Vagina (tissue), 2 donors: ENCODE data around the gene RSPH1.

Experiments used
- POLR2A ChIP-seq, 2 donors: fragments of 450-650 bp; IDR thresholded peaks; one replicate each; pipeline ENCODE4 v1.6.1; 2017; ENCODE audit warnings: antibody characterized with exemption in 2 of 2, mild to moderate bottlenecking in 2 of 2, moderate library complexity in 2 of 2
- POLR2AphosphoS5 ChIP-seq, 2 donors: sonication (generic); formaldehyde crosslinking; IDR thresholded peaks; one replicate each; pipeline ENCODE4 v1.9.0; 2017; ENCODE audit warnings: antibody characterized with exemption in 2 of 2, mild to moderate bottlenecking in 2 of 2, low read depth in 1 of 2; ENCODE audit not compliant: insufficient read depth in 1 of 2
- TF ChIP-seq, protein P1 (sequence below), 3 experiments: fragments of 450-650 bp in 2 of 3; fragments of 200-600 bp in 1 of 3; sonication (generic) in 1 of 3; IDR thresholded peaks; one replicate each; pipeline ENCODE4 v1.5.1; 2017 to 2019; ENCODE audit warnings: antibody characterized with exemption in 3 of 3, mild to moderate bottlenecking in 2 of 3, moderate library complexity in 2 of 3

DNA sequence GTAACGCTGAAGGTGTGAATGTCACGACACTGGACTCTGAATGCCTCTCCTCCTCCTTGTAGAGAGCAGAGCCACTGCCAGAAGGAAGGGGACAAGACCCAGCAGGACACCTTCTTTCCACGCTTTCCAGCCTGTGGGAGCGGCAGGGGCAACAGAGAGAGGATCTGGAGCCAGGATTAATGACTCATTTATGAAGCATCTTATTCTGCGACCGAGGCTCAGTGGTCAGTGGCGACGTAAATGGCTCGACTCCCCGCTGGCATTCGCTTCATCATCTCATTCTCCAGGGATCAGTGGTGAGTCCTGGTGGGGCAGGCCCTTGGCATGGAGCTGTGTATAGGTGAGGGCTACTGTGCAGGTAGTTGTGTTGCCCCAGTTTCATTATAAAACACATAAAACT lies 22.2 kb upstream of the RSPH1 start:
- no peak for TF ChIP-seq POLR2AphosphoS5 (IDR thresholded peaks at IDR 0.05; ENCODE audit: insufficient read depth in 1 of 2, low read depth in 1 of 2)
- TF ChIP-seq, protein P1, sequence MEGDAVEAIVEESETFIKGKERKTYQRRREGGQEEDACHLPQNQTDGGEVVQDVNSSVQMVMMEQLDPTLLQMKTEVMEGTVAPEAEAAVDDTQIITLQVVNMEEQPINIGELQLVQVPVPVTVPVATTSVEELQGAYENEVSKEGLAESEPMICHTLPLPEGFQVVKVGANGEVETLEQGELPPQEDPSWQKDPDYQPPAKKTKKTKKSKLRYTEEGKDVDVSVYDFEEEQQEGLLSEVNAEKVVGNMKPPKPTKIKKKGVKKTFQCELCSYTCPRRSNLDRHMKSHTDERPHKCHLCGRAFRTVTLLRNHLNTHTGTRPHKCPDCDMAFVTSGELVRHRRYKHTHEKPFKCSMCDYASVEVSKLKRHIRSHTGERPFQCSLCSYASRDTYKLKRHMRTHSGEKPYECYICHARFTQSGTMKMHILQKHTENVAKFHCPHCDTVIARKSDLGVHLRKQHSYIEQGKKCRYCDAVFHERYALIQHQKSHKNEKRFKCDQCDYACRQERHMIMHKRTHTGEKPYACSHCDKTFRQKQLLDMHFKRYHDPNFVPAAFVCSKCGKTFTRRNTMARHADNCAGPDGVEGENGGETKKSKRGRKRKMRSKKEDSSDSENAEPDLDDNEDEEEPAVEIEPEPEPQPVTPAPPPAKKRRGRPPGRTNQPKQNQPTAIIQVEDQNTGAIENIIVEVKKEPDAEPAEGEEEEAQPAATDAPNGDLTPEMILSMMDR (IDR thresholded peaks at IDR 0.05) = no peak
- TF ChIP-seq POLR2A (IDR thresholded peaks at IDR 0.05) = no peak
